ENCODE data around the gene TEX101. TPM values are rescaled to one million over a fixed set of nuclear protein-coding genes. Genes with fewer than 3 reads are reported as not detected.

The TEX101 gene
- total RNA-seq, 1 experiment from 2014 or later, result not detected

- Mint-ChIP-seq H3K4me1 (peaks cover 2 to 7% of the 10 kb centered on the region in 2 experiments; a peak in 2 of 4 replicates), H3K9me3 (peaks cover 6 to 29% of the 10 kb centered on the region in 2 experiments; a peak in 4 of 5 replicates), H3K36me3 (ENCODE audit: insufficient read depth in 1 of 3, low read depth in 3 of 3) (peaks cover 0 to 2% (median 0%) of the 10 kb centered on the region in 3 experiments; a peak in 1 of 7 replicates), H3K27ac (no peak overlapping the region), H3K27me3 (ENCODE audit: low read depth) (peaks cover 12% of the 10 kb centered on the region), H3K4me3 (no peak overlapping the region)
- Histone ChIP-seq H2BK20ac (ENCODE audit: low read depth, low read length, poor library complexity, severe bottlenecking) (no peak overlapping the region), H2AFZ (ENCODE audit: low read length) (no peak overlapping the region), H3K23ac (ENCODE audit: insufficient read length, low read depth, low read length) (no peak overlapping the region), H3K4me1 (ENCODE audit: insufficient read depth, low read length) (no peaks in the 10 kb centered on the region), H2BK120ac (ENCODE audit: low read depth, low read length, poor library complexity, severe bottlenecking) (no peak overlapping the region), H3K79me2 (ENCODE audit: insufficient read depth, low read length) (no peaks in the 10 kb centered on the region), H4K8ac (replicated peaks; ENCODE audit: insufficient read length, low read depth, low read length) (no peak overlapping the region), H3K79me1 (ENCODE audit: insufficient read depth, low read depth, low read length, poor library complexity, severe bottlenecking) (no peaks in the 10 kb centered on the region), H4K5ac (ENCODE audit: insufficient read length, low read depth, low read length) (no peak overlapping the region), H3K4me2 (ENCODE audit: insufficient read depth, insufficient read length, low read length) (no peak overlapping the region), H2BK15ac (ENCODE audit: low read depth, low read length) (no peak overlapping the region), H4K20me1 (ENCODE audit: control insufficient read depth, insufficient read depth, insufficient read length) (no peaks in the 10 kb centered on the region), H3K27me3 (ENCODE audit: insufficient read depth, low read length) (no peaks in the 10 kb centered on the region), H2BK5ac (ENCODE audit: insufficient read length, low read length) (no peak overlapping the region), H2BK12ac (ENCODE audit: insufficient read length, low read depth, low read length) (no peak overlapping the region), H4K91ac (ENCODE audit: insufficient read length, low read depth, low read length) (no peak overlapping the region), H3K9ac (ENCODE audit: extremely low read depth, insufficient read length, low read length) (no peak overlapping the region), H2AK5ac (ENCODE audit: insufficient read length, low read length) (no peak overlapping the region), H3K56ac (ENCODE audit: insufficient read length, low read depth, low read length) (no peak overlapping the region), H3K27ac (ENCODE audit: insufficient read length, low read depth, low read length) (no peak overlapping the region), H3K23me2 (ENCODE audit: insufficient read length, low read depth, low read length, poor library complexity, severe bottlenecking) (no peaks in the 10 kb centered on the region), H3K14ac (ENCODE audit: insufficient read depth, low read length) (no peak overlapping the region), H3K9me3 (ENCODE audit: control insufficient read depth, low read depth, low read length) (no peaks in the 10 kb centered on the region), H3T11ph (ENCODE audit: low read length) (no peak overlapping the region), H3K4ac (ENCODE audit: low read depth, low read length) (no peak overlapping the region), H3K18ac (ENCODE audit: insufficient read length, low read depth, low read length) (no peak overlapping the region)
- WGBS (ENCODE audit: extremely low coverage, insufficient read length, low lambda C conversion rate), result no CpG with 5 or more reads among the region's 8 CpGs
- no peak for DNase-seq
- TF ChIP-seq CTCF (conservative IDR thresholded peaks at IDR 0.05), result no peak
Measured at GRCh38 chr19:43371909-43372308, 42.8 kb upstream of the TEX101 start.

Measured in H9 (cell line).